ENCODE data around the gene EMC9. TPM values are rescaled to one million over a fixed set of nuclear protein-coding genes. Genes with fewer than 3 reads are reported as not detected.

Gene EMC9
- total RNA-seq, 1 experiment from 2014 or later, result 49.2 TPM

DNA sequence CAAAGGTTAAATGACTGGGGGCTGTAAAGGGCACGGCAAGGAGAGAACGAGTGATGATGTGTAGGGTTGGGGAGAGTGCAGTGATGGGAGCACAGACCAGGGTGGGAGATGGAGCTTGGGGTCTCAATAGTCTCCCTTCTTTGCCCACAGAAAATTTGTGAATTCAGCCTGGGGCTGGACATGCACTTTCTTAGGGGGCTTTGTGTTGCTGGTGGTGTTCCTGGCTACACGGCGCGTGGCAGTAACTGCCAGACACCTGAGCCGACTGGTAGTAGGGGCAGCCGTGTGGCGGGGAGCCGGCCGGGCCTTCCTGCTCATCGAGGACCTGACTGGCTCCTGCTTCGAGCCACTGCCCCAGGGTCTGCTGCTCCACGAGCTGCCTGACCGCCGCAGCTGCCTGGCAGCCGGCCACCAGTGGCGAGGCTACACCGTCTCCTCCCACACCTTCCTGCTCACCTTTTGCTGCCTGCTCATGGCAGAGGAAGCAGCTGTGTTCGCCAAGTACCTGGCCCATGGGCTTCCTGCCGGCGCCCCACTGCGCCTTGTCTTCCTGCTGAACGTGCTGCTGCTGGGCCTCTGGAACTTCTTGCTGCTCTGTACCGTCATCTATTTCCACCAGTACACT is 9.2 kb downstream of the EMC9 start:
- DNase-seq (ENCODE audit: unreplicated experiment), result peak; percentile 66
- intact Hi-C loops (cut with micrococcal nuclease), result no loop called here
- no peak overlapping the region for H3K4me3 Mint-ChIP-seq (ENCODE audit: unreplicated experiment)
- peaks cover 2% of the 10 kb centered on the region for H3K36me3 Mint-ChIP-seq (ENCODE audit: insufficient read depth, unreplicated experiment)
- H3K27me3 Mint-ChIP-seq (ENCODE audit: insufficient read depth, unreplicated experiment), result no peaks in the 10 kb centered on the region
- BruUV-seq (replicated peaks), result no TSS peak
- H3K27ac Mint-ChIP-seq (ENCODE audit: low read depth, unreplicated experiment), result peak overlapping the region; percentile 71
- H3K9me3 Mint-ChIP-seq (ENCODE audit: unreplicated experiment), result no peaks in the 10 kb centered on the region
- POLR2A ChIA-PET, result interaction anchor here (0.7 to 12.5 kb wide), 4 partner anchors 9 to 16 kb away, joined by 3 to 252 read pairs (median 5); partner anchors contain the start of genes DCAF11, EMC9 and NRL
- TF ChIP-seq, protein P1, sequence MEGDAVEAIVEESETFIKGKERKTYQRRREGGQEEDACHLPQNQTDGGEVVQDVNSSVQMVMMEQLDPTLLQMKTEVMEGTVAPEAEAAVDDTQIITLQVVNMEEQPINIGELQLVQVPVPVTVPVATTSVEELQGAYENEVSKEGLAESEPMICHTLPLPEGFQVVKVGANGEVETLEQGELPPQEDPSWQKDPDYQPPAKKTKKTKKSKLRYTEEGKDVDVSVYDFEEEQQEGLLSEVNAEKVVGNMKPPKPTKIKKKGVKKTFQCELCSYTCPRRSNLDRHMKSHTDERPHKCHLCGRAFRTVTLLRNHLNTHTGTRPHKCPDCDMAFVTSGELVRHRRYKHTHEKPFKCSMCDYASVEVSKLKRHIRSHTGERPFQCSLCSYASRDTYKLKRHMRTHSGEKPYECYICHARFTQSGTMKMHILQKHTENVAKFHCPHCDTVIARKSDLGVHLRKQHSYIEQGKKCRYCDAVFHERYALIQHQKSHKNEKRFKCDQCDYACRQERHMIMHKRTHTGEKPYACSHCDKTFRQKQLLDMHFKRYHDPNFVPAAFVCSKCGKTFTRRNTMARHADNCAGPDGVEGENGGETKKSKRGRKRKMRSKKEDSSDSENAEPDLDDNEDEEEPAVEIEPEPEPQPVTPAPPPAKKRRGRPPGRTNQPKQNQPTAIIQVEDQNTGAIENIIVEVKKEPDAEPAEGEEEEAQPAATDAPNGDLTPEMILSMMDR (IDR thresholded peaks at IDR 0.05; ENCODE audit: unreplicated experiment), result no peak
- CTCF ChIA-PET, result interaction anchor here (0.5 to 1.5 kb wide), 6 partner anchors 18 to 941 kb away, joined by 3 to 5 read pairs (median 3); partner anchors contain the start of gene DCAF11
- H3K4me1 Mint-ChIP-seq (ENCODE audit: insufficient read depth, unreplicated experiment), result peaks cover 31% of the 10 kb centered on the region

DNA sequence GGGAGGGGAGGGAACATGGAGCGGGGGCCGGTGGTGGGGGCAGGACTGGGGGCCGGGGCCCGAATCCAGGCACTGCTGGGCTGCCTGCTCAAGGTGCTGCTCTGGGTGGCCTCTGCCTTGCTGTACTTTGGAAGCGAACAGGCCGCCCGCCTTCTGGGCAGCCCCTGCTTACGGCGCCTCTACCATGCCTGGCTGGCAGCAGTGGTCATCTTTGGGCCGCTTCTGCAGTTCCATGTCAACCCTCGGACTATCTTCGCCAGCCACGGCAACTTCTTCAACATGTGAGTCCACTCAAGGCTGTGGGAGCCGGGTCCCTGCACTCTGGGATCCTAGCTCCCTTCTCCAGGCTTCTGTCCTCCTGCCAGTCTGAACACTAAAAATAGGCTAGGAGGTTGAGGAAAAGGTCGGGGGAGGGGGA is 9.8 kb downstream of the EMC9 start:
- peaks cover 26% of the 10 kb centered on the region for H3K4me1 Mint-ChIP-seq (ENCODE audit: insufficient read depth, unreplicated experiment)
- ChIA-PET POLR2A (interaction anchor here (0.6 to 12.5 kb wide), 3 partner anchors 10 to 837 kb away, joined by 3 to 252 read pairs (median 7); partner anchors contain the start of genes DCAF11, EMC9 and NRL), CTCF (interaction anchor here (0.9 to 1.5 kb wide), 3 partner anchors 17 to 28 kb away, joined by 3 to 5 read pairs (median 4); partner anchors contain the start of gene DCAF11)
- no peak overlapping the region for H3K27ac Mint-ChIP-seq (ENCODE audit: low read depth, unreplicated experiment)
- H3K4me3 Mint-ChIP-seq (ENCODE audit: unreplicated experiment), result no peak overlapping the region
- intact Hi-C loops (cut with micrococcal nuclease), result no loop called here
- no peaks in the 10 kb centered on the region for H3K9me3 Mint-ChIP-seq (ENCODE audit: unreplicated experiment)
- TF ChIP-seq, protein P1 (IDR thresholded peaks at IDR 0.05; ENCODE audit: unreplicated experiment), result no peak
- H3K36me3 Mint-ChIP-seq (ENCODE audit: insufficient read depth, unreplicated experiment), result no peaks in the 10 kb centered on the region
- no TSS peak for BruUV-seq (replicated peaks)
- H3K27me3 Mint-ChIP-seq (ENCODE audit: insufficient read depth, unreplicated experiment), result no peaks in the 10 kb centered on the region
- DNase-seq (ENCODE audit: unreplicated experiment), result no peak

DNA sequence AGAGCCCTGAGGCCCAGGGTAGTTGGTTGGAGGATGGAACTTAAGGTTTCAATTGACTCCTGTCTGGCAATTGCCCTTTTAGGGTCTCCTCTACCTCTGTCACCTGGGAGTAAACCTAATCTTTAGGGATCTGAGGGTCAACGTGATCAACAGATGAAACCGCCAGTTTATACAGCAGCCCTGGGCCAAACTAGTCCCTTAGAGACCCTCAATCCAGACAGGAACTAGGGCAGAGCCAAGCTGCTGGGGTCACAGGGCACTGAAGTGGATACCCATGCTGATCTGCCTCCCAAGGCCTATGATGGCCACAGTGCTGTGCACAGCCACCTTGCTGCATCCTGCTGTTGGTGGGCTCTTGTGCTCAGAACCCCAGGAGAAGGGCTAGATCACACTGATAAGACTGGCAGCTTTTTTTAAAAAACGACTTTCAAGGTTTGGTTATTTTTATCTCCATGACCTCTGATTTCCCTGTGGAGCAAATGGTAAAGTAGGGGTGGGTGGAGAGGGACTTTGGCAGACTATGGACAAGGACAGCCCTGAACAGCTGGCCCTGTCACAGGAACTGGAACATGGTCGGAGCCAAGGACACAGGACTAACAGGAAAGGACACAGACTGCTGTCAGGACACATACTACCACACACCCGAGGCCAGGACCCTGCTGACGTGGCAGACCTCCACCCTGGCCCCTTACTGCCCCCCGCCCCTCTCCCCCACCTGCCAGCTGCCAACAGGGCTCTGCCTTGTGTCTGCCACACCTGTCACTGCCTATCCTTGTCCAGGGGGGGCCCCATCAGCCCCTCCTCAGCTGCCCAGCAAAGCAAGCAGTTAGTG is 10.5 kb downstream of the EMC9 start:
- intact Hi-C loops (cut with micrococcal nuclease), result no loop called here
- Mint-ChIP-seq H3K9me3 (ENCODE audit: unreplicated experiment) (no peaks in the 10 kb centered on the region), H3K4me3 (ENCODE audit: unreplicated experiment) (no peak overlapping the region), H3K27me3 (ENCODE audit: insufficient read depth, unreplicated experiment) (no peaks in the 10 kb centered on the region), H3K4me1 (ENCODE audit: insufficient read depth, unreplicated experiment) (peaks cover 26% of the 10 kb centered on the region), H3K36me3 (ENCODE audit: insufficient read depth, unreplicated experiment) (no peaks in the 10 kb centered on the region), H3K27ac (ENCODE audit: low read depth, unreplicated experiment) (no peak overlapping the region)
- no TSS peak for BruUV-seq (replicated peaks)
- CTCF ChIA-PET, result interaction anchor here (0.9 kb wide), 1 partner anchor 29 kb away, joined by 3 read pairs; no protein-coding TSS in a partner anchor
- POLR2A ChIA-PET, result interaction anchor here (0.6 to 12.5 kb wide), 3 partner anchors 10 to 837 kb away, joined by 3 to 252 read pairs (median 7); partner anchors contain the start of genes DCAF11, EMC9 and NRL
- DNase-seq (ENCODE audit: unreplicated experiment), result no peak
- TF ChIP-seq, protein P1 (IDR thresholded peaks at IDR 0.05; ENCODE audit: unreplicated experiment), result no peak

DNA sequence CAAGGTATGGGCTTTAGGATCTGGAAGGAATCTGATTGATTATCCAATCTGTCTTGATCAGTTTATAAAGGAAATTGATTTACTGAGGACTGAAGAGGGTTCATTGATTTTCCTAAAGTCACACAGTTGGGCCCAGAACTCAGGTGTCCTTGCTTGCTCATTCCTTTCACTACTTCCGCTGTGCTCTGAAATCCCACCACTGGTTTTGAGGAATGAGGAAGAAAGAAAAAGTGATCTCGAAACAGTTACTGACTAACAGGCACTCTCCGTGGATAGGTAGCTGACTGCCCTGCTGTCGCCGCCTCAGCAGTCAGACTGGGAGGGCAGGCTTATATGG is 11.0 kb downstream of the EMC9 start, which contains the start of gene FITM1:
TSS of gene FITM1 (plus strand) at position 280 of the 337 bp plus-strand sequence. CDS start 905 bp downstream, outside the sequence.
- Mint-ChIP-seq H3K27me3 (ENCODE audit: insufficient read depth, unreplicated experiment) (no peaks in the 10 kb centered on the region), H3K36me3 (ENCODE audit: insufficient read depth, unreplicated experiment) (no peaks in the 10 kb centered on the region), H3K9me3 (ENCODE audit: unreplicated experiment) (no peaks in the 10 kb centered on the region), H3K4me1 (ENCODE audit: insufficient read depth, unreplicated experiment) (peaks cover 21% of the 10 kb centered on the region), H3K4me3 (ENCODE audit: unreplicated experiment) (no peak within 1 kb of the TSS), H3K27ac (ENCODE audit: low read depth, unreplicated experiment) (no peak within 1 kb of the TSS)
- no TSS peak for BruUV-seq (replicated peaks)
- ChIA-PET CTCF (interaction anchor here (1.1 to 1.8 kb wide), 2 partner anchors 12 to 16 kb away, joined by 3 to 4 read pairs; partner anchors contain the start of genes DCAF11 and NRL), POLR2A (interaction anchor here (0.6 to 12.5 kb wide), 2 partner anchors 14 to 20 kb away, joined by 3 to 252 read pairs; partner anchors contain the start of genes DCAF11 and NRL)
- TF ChIP-seq, protein P1 (IDR thresholded peaks at IDR 0.05; ENCODE audit: unreplicated experiment), result no peak
- intact Hi-C loops (cut with micrococcal nuclease), result no loop called here
- no peak for DNase-seq (ENCODE audit: unreplicated experiment)

Measured in MCF 10A (cell line).